Measurements from ENCODE around the gene NUDT21.
A peak's percentile ranks its signal among the peaks of the same experiment; 100 is the strongest.
"Not testable (repeated sequence)": the region's sequence is repeated elsewhere in the genome, so short reads cannot be mapped to it uniquely, and the experiment has no call there.

Gene NUDT21

DNA sequence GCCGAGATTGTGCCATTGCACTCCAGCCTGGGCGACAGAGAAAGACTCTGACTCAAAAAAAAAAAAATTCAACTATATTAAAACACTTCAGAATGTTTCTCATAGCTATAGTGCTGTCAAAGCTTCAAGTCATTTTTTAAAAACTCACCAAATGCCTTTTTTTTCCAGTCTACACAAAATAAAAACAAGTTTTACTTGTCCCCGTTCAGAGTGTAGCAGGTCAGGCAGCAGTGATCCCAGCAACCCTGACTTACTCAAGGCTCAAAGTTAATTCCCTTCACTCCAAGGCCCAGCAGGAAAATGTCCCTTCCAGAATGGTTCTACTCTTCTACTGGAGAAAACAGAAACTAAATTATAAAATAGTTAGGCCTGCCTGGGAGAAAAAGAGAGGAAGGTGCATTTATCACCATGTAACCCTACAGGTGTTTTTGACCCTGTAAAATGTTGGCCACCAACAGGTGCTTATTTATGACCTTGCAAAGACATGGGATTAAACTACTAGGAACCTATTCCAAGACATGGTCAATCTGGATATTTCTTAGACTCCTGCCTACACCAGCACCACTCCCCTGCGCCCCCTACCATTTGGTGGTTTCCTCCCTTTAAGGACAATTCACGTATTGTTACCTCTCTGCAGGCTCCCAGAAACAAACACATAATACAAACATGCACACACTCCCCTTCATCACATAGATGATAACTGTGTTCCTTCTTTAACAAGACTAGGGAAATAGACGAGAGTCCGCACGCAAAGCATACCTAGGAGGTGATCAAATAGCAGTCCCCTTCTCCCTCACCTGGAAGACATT lies 31.2 kb downstream of the NUDT21 start:
- DNase-seq, result no peak

DNA sequence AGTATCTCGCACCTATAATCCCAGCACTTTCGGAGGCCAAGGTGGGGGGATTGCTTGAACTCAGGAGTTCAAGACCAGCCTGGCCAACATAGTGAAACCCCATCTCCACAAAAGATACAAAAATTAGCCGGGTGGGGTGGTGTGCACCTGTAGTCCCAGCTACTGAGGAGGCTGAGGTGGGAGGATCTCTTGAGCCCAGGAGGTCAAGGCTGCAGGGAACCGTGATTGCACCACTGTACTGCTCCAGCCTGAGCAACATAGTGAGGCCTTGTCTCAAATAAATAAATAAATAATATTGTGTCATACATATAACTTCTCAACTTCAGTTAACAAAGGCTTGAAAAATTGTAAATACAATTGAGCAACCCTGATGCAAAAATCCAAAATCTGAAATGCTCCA lies 34.0 kb downstream of the NUDT21 start:
- no peak for DNase-seq

DNA sequence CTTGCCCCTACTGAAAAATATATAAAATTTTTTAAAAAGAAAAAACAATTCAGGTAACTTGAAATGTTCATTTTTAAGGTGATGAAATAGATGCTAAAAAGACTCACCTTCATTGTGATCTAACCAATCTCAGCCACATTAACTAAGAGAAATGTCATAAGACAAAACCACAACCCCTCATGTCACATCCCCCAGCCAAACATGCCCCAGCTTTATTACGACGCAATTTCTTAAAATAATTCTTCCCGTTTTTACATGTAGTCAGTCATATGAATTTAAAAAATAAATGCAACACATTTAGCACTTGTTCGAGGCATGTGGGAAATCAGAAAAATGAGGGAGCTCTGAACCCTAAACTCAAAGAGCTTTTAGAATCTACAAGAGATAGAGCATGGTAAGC lies 35.3 kb downstream of the NUDT21 start:
- DNase-seq, result peak; percentile 44 to 54 (median 51)

DNA sequence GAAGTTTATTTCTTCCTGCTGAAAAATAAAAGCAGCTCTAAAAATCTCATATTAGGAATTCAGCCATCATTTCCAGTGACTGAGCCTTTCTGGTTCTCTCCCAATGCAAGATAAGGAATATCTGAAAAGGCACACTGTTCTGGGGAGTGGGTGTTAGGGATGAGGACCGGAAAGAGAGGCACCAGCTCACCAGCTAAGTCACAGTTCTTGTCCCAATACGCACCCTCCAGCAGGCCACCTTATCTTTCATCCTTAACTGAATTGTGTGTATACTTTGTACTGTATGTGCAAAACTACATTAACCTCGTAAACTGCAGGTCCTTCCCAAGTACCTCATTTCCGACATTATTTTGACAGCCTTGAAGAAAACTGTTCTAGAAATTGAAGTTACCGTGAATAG lies 36.8 kb downstream of the NUDT21 start:
- no peak for DNase-seq

DNA sequence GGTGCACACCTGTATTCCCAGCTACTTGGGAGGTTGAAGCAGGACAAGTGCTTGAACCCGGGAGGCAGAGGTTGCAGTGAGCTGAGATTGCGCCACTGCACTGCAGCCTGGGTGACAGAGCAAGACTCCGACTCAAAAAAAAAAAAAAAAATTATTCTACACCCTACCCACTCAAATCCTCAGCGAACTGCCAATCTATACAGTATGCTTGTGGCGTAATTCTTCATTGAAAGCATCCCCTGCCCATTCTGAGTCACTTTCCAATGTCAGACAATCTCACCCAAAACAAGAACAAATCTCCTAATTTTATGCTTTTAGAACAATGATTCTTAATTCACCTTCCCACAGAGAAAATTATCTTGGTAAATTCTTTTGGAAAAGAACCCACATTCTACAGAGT lies 37.8 kb downstream of the NUDT21 start:
- peak in 2 of 3 donors; percentile 37 to 44 for DNase-seq

DNA sequence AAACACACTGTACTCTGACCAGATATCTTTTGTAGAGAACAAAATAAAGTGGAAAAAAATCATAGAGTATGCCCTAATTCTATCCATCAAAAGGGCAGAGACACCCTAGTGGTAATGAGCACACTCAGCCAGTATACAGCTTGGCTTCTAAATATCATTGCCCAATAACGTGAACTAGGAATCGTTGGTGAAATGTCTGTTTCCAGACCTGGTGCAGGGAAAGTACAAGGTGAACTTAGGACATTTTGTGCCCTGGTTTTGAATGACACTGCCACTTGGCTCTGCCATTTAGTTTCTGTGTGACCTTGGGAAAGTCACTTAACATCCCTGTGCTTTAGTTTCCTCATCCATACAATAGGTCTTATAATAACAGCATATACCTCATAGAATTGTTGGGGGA lies 39.5 kb downstream of the NUDT21 start:
- DNase-seq, result no peak

DNA sequence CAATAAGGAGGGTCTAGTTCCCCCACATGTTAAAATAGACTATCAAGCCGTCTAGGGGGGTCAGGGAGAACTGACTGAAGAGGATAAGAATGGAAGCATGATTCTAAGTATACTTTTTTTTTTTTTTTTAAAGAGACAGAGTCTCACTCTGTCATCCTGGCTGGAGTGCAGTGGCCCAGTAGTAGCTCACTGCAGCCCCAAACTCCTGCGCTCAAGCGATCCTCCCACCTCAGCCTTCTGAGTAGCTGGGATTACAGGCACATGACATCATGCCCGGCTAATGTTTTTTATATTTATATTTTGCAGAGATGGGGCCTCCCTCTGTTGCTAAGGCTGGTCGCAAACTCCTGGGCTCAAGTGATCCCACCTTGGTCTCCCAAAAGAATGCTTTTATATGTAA lies 40.0 kb downstream of the NUDT21 start:
- no peak for DNase-seq

DNA sequence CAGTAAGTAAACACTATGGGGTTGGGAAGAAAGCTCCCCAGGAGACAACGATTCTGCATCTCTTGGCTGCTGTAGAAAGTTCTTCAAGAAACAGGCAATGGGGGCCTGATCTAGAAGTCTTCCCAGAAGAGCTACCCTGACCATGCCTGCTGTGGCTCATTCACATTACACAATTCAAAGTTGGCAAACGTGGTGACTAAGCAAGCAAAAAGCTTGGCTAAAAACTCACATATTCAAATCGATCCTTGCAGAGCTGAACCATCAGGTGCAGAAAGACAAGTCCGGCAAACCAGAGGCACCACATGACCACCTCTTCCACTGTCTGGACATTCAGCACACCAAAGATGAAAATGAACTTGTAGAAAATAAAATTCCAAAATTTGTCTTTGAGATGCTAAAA lies 41.9 kb downstream of the NUDT21 start:
- DNase-seq, result peak; percentile 33 to 57 (median 43)

DNA sequence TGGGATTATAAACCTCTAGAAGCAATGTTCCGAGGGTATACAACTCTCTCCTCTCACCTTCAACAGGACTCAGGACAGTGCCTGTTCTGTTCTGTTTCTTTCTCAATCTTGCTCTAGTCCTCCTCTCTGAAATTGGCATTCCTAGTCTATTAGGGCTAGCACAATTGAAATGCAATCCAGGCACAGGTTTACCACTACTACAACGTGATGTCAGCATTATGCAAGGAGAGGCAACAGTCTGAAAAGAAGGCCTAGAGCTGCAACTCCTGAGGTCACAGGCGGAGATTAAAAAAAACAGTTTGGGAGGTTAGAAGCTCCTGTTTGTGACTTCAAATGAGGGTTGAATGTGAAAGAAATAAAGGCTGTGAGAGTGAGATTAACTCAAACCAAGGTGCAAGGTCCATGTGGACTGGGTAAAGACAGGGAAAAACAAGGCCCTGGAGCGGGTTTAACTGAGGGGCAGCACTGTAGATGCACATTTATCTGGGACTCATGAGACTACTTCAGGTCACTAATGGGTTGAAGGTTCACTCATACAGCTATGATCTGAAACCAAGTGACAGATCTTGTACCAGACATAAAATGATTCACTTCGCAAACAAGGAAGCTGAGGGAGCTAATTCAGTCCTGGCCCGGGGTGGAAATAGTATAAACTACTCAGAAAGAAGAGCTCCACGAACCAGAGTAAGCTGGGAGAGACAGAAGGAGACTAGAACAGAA lies 42.6 kb downstream of the NUDT21 start:
- DNase-seq, result no peak

DNA sequence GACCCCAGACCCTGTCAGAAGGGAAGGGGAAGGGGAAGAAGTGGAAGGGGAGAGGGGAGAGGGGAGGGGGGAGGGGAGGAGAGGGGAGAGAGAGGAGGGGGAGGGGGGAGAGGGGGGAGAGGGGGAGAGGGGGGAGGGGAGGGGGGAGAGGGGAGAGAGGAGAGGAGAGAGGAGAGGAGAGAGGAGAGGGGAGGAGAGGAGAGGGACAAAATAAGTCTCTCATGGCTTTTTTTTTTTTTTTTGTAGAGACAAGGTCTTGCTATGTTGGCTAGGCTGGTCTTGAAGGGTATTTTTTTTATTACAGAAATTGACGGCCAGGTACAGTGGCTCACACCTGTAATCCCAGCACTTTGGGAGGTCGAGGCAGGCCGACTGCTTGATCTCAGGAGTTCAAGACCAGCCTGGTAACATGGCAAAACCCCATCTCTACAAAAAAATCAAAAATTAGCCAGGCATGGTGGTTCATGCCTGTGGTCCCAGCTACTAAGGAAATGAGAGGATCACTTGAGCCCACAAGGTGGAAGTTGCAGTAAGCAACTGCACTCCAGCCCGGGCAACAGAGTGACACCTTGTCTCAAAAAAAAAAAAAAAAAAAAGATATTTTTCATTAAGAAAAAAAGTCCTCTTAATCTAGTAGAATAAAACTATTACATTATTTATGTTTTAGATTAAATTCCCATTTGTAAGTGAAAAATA lies 45.0 kb downstream of the NUDT21 start:
- no peak for DNase-seq

DNA sequence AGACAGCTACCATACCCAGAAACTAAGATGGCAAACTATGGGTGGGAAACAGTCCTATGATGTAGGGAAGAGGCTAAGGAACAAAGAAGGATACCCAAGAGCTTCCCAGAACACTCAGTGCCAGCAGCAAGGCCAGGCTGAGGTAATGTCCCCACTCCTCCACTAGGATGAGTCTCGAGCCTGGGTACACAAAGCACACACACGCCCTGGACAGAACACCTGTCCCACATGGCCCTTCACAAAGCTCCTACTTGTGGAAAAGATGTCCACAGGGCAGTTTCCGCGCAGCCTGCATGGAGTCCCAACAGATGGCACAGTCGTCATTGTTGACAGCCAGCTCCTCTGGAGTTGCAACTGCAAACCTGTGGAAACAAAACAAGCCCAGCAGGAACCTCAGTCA lies 49.6 kb downstream of the NUDT21 start:
- no peak for DNase-seq

DNA sequence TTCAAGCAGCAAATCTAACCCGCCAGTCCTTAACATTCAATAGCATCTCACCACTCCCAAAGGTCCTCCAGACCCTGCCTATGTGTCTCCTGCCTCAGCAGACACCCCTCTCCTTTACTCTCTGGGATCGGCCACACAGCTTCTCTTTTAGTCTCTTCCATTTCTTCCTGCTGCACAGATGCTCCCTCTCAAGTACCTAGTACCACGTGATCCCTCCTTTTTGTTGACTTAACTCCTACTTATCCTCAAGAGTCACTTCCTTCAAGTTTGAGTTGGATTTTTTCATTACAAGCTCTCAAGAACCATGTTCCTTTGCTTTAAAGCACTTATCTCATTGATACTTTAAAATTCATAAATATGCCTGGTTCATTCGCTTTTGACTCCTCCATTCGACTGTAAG lies 50.7 kb downstream of the NUDT21 start:
- DNase-seq, result no peak

DNA sequence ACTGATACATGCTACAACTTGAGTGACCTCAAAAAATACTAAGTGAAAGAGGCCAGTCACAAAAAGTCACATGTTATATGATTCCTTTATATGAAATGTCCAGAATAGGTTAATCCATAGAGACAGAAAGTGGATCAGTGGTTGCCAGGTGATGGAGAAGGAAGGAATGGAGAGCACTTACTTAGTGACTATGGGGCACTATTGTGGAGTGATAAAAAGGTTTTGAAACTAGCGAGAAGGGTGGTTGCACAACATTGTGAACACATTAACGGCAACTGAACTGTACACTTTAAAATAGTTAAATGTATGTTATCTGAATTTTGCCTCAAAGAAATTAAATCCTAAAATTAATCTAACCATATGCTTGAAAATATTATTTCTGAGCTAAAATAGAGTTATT lies 51.6 kb downstream of the NUDT21 start:
- no peak for DNase-seq

DNA sequence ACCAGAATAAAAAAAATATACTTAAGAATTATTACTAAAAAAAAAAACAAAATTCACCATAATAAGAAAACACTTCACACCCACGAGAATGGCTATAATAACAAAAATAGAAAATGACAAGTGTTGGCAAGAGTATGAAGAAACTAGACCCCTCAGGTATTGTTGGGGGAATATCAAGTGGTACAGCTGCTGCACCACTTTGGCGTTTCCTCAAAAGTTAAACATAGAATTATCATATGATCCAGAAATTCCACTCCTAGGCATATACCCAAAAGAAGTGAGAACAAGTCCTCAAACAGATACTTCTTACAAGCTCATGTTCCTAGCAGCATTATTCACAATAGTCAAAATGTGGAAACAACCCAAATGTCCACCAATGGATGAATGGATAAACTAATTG lies 52.1 kb downstream of the NUDT21 start:
- DNase-seq, result no peak

DNA sequence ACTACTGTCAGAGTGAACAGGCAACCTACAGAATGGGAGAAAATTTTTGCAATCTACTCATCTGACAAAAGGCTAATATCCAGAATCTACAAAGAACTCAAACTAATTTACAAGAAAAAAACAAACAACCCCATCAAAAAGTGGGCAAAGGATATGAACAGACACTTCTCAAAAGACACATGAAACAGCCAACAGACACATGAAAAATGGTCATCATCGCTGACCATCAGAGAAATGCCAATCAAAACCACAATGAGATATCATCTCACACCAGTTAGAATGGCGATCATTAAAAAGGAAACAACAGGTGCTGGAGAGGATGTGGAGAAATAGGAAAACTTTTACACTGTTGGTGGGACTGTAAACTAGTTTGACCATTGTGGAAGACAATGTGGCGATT lies 54.4 kb downstream of the NUDT21 start:
- not testable (repeated sequence) for DNase-seq

DNA sequence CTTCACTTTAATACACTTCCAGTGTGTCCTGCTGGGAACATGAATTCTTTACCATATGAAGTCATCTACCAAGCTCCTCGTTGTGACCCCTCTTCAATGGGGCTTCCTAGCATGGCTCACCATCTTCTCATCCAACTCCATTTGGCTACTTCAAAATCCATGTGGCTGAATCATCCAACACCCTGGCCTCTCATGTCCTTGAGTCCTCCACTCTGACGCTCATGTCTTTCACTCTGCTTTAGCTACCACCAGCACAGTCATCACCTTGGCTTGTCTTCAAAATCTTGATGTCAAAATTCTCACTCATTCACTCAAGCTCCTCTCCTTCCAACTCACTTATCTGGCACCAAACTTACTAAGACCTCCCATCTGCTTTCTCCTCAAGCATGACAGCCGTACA lies 61.6 kb downstream of the NUDT21 start:
- DNase-seq, result no peak

DNA sequence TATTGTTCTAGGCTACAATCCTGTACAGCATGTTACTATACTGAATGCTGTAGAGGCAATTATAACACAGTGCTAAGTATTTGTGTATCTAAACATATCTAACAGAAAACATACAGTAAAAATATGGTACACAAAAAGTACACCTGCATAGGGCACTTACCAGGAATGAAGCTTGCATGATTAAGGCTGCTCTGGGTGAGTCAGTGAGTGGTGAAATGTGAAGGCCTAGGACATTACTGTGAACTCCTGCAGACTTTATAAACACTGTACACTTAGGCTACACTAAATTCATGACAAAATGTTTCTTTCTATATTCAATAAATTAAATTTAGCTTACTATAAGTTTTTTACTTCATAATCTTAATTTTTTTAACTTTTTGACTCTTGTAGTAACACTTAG lies 62.9 kb downstream of the NUDT21 start:
- no peak for DNase-seq

DNA sequence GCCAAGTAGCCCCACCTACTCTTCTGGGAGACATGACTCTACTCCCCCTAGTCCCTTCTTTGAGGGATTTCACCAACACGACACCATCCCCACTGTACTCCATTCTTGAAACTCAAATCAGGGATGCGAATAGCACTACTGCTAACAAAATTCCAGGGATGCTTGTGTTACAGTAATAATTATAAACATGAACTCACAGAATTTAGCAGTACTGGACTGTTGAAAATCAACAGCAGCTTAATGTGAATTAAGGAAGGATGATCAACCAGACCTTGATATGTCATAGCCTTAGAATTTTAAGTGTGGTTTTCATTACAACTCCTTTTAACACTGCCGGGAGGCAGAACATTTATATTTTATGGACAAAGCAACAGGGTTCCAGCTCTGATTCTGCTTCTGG lies 63.7 kb downstream of the NUDT21 start:
- no peak for DNase-seq

DNA sequence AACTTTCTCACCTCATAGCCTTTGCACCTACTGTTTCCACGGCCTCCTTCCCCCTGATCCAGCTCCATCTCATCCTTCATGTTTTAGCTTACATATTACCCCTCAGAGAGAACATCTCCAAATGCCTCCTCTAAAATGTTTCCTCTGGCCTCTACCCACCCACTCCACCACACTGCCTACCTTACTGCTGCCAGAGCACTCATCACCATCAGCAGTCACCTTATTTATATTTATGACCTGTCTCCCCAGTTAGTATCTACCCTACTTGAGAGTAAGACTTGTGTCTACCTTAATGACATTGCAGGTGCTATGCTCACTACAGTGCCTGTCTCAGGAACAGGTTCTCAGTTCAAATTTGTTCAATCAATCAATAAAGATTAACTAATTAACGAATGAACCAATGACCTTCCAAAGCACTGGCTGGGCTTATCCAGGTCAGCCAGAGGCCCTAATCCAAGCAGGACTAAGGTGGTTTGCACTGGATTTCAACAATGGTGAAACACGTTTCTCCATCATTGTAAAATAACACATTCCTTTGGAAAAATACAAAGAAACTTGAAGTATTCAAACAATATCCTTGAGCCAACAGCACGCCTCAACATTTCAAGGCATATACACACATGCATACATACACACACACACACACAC lies 66.9 kb downstream of the NUDT21 start:
- DNase-seq, result no peak

DNA sequence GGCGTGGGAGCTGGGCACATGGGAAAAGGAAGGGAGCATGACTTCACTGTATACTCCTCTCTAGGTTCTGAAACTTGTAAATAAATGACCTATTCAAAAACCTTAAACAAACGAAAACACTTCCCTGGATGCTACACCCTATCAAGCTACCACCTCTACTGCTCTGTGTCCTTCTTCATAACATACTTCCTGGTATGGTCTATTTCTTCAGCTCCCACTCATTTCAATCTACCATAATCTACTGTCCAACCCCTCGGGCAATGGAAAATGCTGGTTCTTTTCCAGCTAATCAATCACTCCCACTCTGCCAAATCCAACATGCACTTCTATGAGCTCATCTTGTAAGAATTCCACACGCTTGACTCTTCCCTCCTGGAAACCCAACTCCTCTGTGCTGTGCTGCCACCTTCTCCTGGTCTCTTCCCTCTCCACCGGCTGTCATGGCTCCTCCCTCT lies 68.2 kb downstream of the NUDT21 start:
- DNase-seq, result no peak

DNA sequence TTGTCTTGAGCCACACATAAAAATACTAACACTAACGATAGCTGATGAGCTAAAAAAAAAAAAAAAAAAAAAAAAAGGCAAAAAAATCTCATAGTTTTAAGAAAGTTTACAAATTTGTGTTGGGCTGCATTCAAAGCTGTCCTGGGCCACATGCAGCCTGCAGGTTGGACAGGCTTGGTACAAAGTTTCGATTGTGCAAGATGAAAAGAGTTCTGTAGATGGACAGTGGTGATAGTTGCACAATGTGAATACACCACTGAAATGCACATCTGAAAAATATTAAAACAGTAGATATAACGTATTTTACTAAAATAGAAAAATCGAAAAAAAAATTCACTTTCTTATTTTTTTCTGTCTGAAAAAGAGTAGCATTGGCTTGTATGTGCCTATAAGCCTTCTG lies 68.7 kb downstream of the NUDT21 start:
- no peak for DNase-seq

DNA sequence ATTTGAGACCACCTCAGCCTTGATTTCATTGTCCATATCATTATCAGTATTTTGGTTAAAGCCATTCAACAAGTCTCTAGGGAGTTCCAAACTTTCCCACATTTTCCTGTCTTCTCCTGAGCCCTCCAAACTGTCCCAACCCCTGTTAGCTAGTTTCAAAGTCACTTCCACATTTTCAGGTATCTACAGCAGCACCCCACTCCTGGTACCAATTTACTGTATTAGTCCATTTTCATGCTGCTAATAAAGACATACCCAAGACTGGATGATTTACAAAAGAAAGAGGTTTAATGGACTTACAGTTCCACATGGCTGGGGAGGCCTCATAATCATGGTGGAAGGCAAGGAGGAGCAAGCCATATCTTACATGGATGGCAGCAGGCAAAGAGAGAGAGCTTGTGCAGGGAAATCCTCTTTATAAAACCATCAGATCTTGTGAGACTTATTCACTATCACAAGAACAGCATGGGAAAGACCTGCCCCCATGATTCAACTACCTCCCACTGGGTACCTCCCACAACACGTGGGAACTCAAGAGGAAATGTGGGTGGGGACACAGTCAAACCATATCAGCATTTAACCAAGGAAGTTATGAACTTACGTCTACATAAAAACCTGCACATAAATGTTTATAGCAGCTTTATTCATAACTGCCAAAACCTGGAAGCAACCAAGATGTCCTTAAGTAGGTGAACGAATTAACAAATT lies 70.2 kb downstream of the NUDT21 start:
- peak; percentile 50 to 61 (median 57) for DNase-seq

Measured in suppressor macrophage treated with lipopolysaccharide for 1 hour (primary cell).